Measurements from ENCODE around the gene IL3RA. TPM values are rescaled to one million over a fixed set of nuclear protein-coding genes. Genes with fewer than 3 reads are reported as not detected.

The IL3RA gene
- total RNA-seq, 1 donor from 2014 or later: 6.4 TPM

Small RNAs within 50 kb of the gene (microRNA-seq; reads per million reads assigned to microRNA genes)
- not detected for gene MIR3690

Other genes with a start within 250 kb of the IL3RA start
- not detected for gene CRLF2, start 124.1 kb upstream of the IL3RA start, total RNA-seq
- 2.9 TPM for gene CSF2RA, start 68.0 kb upstream of the IL3RA start, total RNA-seq
- gene SLC25A6, start 55.3 kb downstream of the IL3RA start, total RNA-seq: 141 TPM
- 31.8 TPM for gene ASMTL, start 116.1 kb downstream of the IL3RA start, total RNA-seq
- gene P2RY8, start 200.4 kb downstream of the IL3RA start, total RNA-seq: 1.6 TPM